Bronchial epithelial cell (primary cell): ENCODE data around the gene VWA5B1. TPM values are rescaled to one million over a fixed set of nuclear protein-coding genes. Genes with fewer than 3 reads are reported as not detected.

Source experiments
- DNase-seq: peaks from one replicate; pipeline ENCODE4 v3.0.0-alpha.2; 2010; ENCODE audit warnings: low read depth
- FAIRE-seq: peaks from 2 replicates; lab custom pipeline; 2011; peaks lifted over from hg19 to GRCh38; lab: Jason Lieb, UNC
- H3K27me3 ChIP-seq: 2 replicates; pipeline ENCODE4 v1.5.1; 2011; ENCODE audit warnings: low read length; ENCODE audit not compliant: control insufficient read depth, insufficient read depth
- H3K36me3 ChIP-seq: 2 replicates; pipeline ENCODE4 v1.5.1; 2011; ENCODE audit warnings: low read length; ENCODE audit not compliant: control insufficient read depth, insufficient read depth
- H3K4me3 ChIP-seq: 2 replicates; pipeline ENCODE4 v1.5.1; 2011; ENCODE audit warnings: mild to moderate bottlenecking, low read depth, low read length, control low read depth
- CTCF ChIP-seq: IDR thresholded peaks from 2 replicates; pipeline ENCODE4 v1.5.1; 2011; ENCODE audit warnings: mild to moderate bottlenecking, moderate library complexity, low read length, control low read depth, inconsistent platforms; ENCODE audit not compliant: insufficient read depth, severe bottlenecking
- total RNA-seq: library from RNA; depleted of rRNA; stranded (reverse); fragments of >200 nt; gene quantifications from 2 replicates; pipeline ENCODE4 v1.2.1, GENCODE V29; 2014

The VWA5B1 gene
- total RNA-seq, 1 donor from 2014 or later, result not detected

GRCh38 chr1:20404466-20404865 lies 113.8 kb downstream of the VWA5B1 start:
- Histone ChIP-seq H3K36me3 (no peaks in the 10 kb centered on the region), H3K27me3 (peaks cover 16% of the 10 kb centered on the region), H3K4me3 (no peak overlapping the region)
- no peak for TF ChIP-seq CTCF
- FAIRE-seq (no peak), DNase-seq (no peak)

Other genes with a start within 250 kb of the VWA5B1 start
- gene PLA2G5, start 220.7 kb upstream of the VWA5B1 start, total RNA-seq, result not detected in 2 replicates
- gene PLA2G2D, start 171.3 kb upstream of the VWA5B1 start, total RNA-seq, result not detected in 2 replicates
- gene PLA2G2F, start 151.6 kb upstream of the VWA5B1 start, total RNA-seq, result not detected in 2 replicates
- under 0.01 and 0.13 TPM in 2 replicates for gene UBXN10, start 104.8 kb upstream of the VWA5B1 start, total RNA-seq
- not detected in 2 replicates for gene PLA2G2C, start 104.4 kb upstream of the VWA5B1 start, total RNA-seq
- gene CAMK2N1, start 195.3 kb downstream of the VWA5B1 start, total RNA-seq, result 6.9 and 11.3 TPM in 2 replicates
- gene MUL1, start 217.3 kb downstream of the VWA5B1 start, total RNA-seq, result 22.1 and 25.7 TPM in 2 replicates